K562 (cell line): Measurements from ENCODE around the gene TMEM179. TPM values are rescaled to one million over a fixed set of nuclear protein-coding genes. Genes with fewer than 3 reads are reported as not detected.

ENCODE experiments used
- ATAC-seq: fragments of 200-7000 bp; cut with Tn5 transposase; 3 replicates; pipeline ENCODE4 v1.9.1; 2020; ENCODE audit warnings: moderate library complexity
- BruUV-seq: library from RNA; stranded (reverse); fragments of 400-500 nt; replicated peaks from 2 replicates; lab custom pipeline; 2021; lab: Mats Ljungman, UMichigan
- CTCF ChIA-PET: fragments of 300-600 bp; formaldehyde crosslinking; extraction: SDS; loops from one replicate; lab custom pipeline; 2021; ENCODE audit warnings: low intra/inter-chr PET ratio; lab: Yijun Ruan, JAX
- POLR2A ChIA-PET: fragments of 300-600, 350-650 bp; sonication (Branson Sonifier 250); formaldehyde crosslinking; extraction: SDS; loops from one replicate; lab custom pipeline; 2021; ENCODE audit warnings: antibody characterized with exemption, inconsistent platforms; lab: Yijun Ruan, JAX
- DNase-seq, 4 experiments: peaks; one replicate each; pipeline versions ENCODE4 v3.0.0 to v3.0.0-alpha.2; 2011 to 2018; ENCODE audit warnings: low spot score in 3 of 4, mixed read lengths in 3 of 4; ENCODE audit errors: extremely low read depth in 1 of 4
- FAIRE-seq: peaks from 2 replicates; lab custom pipeline; 2011; peaks lifted over from hg19 to GRCh38; lab: Jason Lieb, UNC
- H2AFZ ChIP-seq: 2 replicates; pipeline ENCODE4 v1.6.0; 2011; ENCODE audit warnings: low read depth, low read length, control low read depth, inconsistent platforms
- H3K27ac ChIP-seq: fragments of 200-600 bp; 3 replicates; pipeline ENCODE4 v1.8.0; 2011; ENCODE audit warnings: low read depth, mild to moderate bottlenecking, control low read depth, inconsistent platforms, low read length, moderate library complexity, mixed read lengths; ENCODE audit errors: extremely low read depth
- H3K27me3 ChIP-seq, 2 experiments: fragments of 300-600 bp in 1 of 2; 2 replicates in 1 of 2; 3 replicates in 1 of 2; pipeline versions ENCODE4 v1.6.0 to v1.8.0; 2011; ENCODE audit warnings: inconsistent platforms in 2 of 2, low read length in 2 of 2, mild to moderate bottlenecking in 1 of 2, mixed read lengths in 1 of 2, moderate library complexity in 1 of 2; ENCODE audit not compliant: control insufficient read depth in 2 of 2, insufficient read depth in 2 of 2
- H3K36me3 ChIP-seq: fragments of 300-600 bp; 3 replicates; pipeline ENCODE4 v1.8.0; 2011; ENCODE audit warnings: mild to moderate bottlenecking, low read length, inconsistent platforms; ENCODE audit not compliant: control insufficient read depth, insufficient read depth
- H3K4me1 ChIP-seq, 2 experiments: fragments of 200-600 bp in 1 of 2; replicated peaks in 1 of 2; 2 replicates in 1 of 2; 3 replicates in 1 of 2; pipeline versions ENCODE4 v1.5.1 to v1.8.0; 2011; ENCODE audit warnings: inconsistent platforms in 2 of 2, low read length in 2 of 2, mild to moderate bottlenecking in 1 of 2, mixed read lengths in 1 of 2, moderate library complexity in 1 of 2; ENCODE audit not compliant: control insufficient read depth in 2 of 2, insufficient read depth in 2 of 2
- H3K4me2 ChIP-seq: 2 replicates; pipeline ENCODE4 v1.6.1; 2011; ENCODE audit warnings: low read length, control low read depth, inconsistent platforms, mixed read lengths; ENCODE audit not compliant: insufficient read depth
- H3K4me3 ChIP-seq: fragments of 200-600 bp; sonication (generic), shearing (Covaris generic); 2 replicates; pipeline ENCODE4 v1.5.1; 2016; ENCODE audit warnings: control low read depth, inconsistent platforms
- H3K79me2 ChIP-seq: fragments of 200-600 bp; 3 replicates; pipeline ENCODE4 v1.8.0; 2011; ENCODE audit warnings: low read length, inconsistent platforms; ENCODE audit not compliant: control insufficient read depth, insufficient read depth
- H3K9ac ChIP-seq, 2 experiments: 2 replicates each; pipeline versions ENCODE4 v1.6.0 to v1.6.1; 2011; ENCODE audit warnings: low read depth in 2 of 2, low read length in 2 of 2, control low read depth in 1 of 2, inconsistent platforms in 1 of 2, mild to moderate bottlenecking in 1 of 2, mixed read lengths in 1 of 2; ENCODE audit not compliant: insufficient read depth in 1 of 2
- H3K9me1 ChIP-seq: one replicate; pipeline ENCODE4 v1.6.0; 2011; ENCODE audit warnings: inconsistent platforms, mild to moderate bottlenecking, low read length, moderate library complexity; ENCODE audit not compliant: control insufficient read depth, insufficient read depth
- H3K9me3 ChIP-seq: replicated peaks from 2 replicates; pipeline ENCODE4 v1.5.1; 2011; ENCODE audit warnings: low read depth, low read length, inconsistent platforms; ENCODE audit not compliant: control insufficient read depth, insufficient read depth
- H4K20me1 ChIP-seq: replicated peaks from 2 replicates; pipeline ENCODE4 v1.6.1; 2011; ENCODE audit warnings: low read length, inconsistent platforms, mixed read lengths; ENCODE audit not compliant: control insufficient read depth, insufficient read depth
- CCNT2 ChIP-seq: IDR thresholded peaks from 2 replicates; pipeline ENCODE4 v1.6.1; 2011; ENCODE audit warnings: borderline replicate concordance, low read depth, mild to moderate bottlenecking, moderate library complexity, mixed read lengths, low read length; ENCODE audit not compliant: insufficient read length; ENCODE audit errors: extremely low read depth
- CREM ChIP-seq: IDR thresholded peaks from 2 replicates; pipeline ENCODE4 v1.6.1; 2014; ENCODE audit warnings: antibody characterized with exemption, low read depth
- ETV5 ChIP-seq: sonication (generic); formaldehyde crosslinking; IDR thresholded peaks from 2 replicates; pipeline ENCODE4 v1.4.0; 2020; ENCODE audit warnings: low read depth, mild to moderate bottlenecking, missing genetic modification reagents
- ETV6 ChIP-seq, 3 experiments: fragments of 150-350 bp in 1 of 3; sonication (generic) in 1 of 3; formaldehyde crosslinking in 1 of 3; IDR thresholded peaks; 2 replicates each; pipeline versions ENCODE4 v1.6.1 to v1.8.0; 2014 to 2022; ENCODE audit warnings: borderline replicate concordance in 2 of 3, low read depth in 2 of 3, antibody characterized with exemption in 1 of 3, low read length in 1 of 3, mild to moderate bottlenecking in 1 of 3, missing genetic modification reagents in 1 of 3
- FOXA1 ChIP-seq: fragments of 450-650 bp; IDR thresholded peaks from 2 replicates; pipeline ENCODE4 v1.6.1; 2016; ENCODE audit warnings: mild to moderate bottlenecking, borderline replicate concordance
- HNRNPK ChIP-seq: fragments of 200-400 bp; formaldehyde crosslinking; IDR thresholded peaks from one replicate; pipeline ENCODE4 v1.6.1; 2018; ENCODE audit warnings: mild to moderate bottlenecking, low read depth, low read length; ENCODE audit not compliant: poor library complexity, severe bottlenecking
- HOXB6 ChIP-seq: fragments of 250-450 bp; sonication (Bioruptor Pico); IDR thresholded peaks from 2 replicates; pipeline ENCODE4 v1.5.1; 2022; ENCODE audit warnings: mild to moderate bottlenecking, borderline replicate concordance
- SRSF9 ChIP-seq: fragments of 200-400 bp; formaldehyde crosslinking; IDR thresholded peaks from 2 replicates; pipeline ENCODE4 v1.6.1; 2017; ENCODE audit warnings: low read depth, low read length, borderline replicate concordance
- XRCC3 ChIP-seq: fragments of 450-650 bp; IDR thresholded peaks from 2 replicates; pipeline ENCODE4 v1.6.1; 2017; ENCODE audit warnings: mild to moderate bottlenecking, moderate library complexity
- ZNF197 ChIP-seq: fragments of 200-800 bp; sonication (Bioruptor generic); IDR thresholded peaks from 2 replicates; pipeline ENCODE4 v1.6.1; 2016; ENCODE audit warnings: low read depth, missing genetic modification characterization, missing compliant biosample characterization
- ZNF232 ChIP-seq: sonication (generic); formaldehyde crosslinking; IDR thresholded peaks from 2 replicates; pipeline ENCODE4 v1.8.0; 2022; ENCODE audit warnings: mild to moderate bottlenecking, missing genetic modification reagents
- ZNF551 ChIP-seq: fragments of 250-450 bp; sonication (Bioruptor Pico); IDR thresholded peaks from 2 replicates; pipeline ENCODE4 v1.5.0; 2021; ENCODE audit warnings: mild to moderate bottlenecking, moderate library complexity
- ZNF695 ChIP-seq: fragments of 450-650 bp; formaldehyde crosslinking; IDR thresholded peaks from 2 replicates; pipeline ENCODE4 v1.4.0; 2020; ENCODE audit warnings: mild to moderate bottlenecking, moderate library complexity
- WGBS: fragments of 100-300 bp; shearing (Covaris generic); methylation state at CpG from one replicate; pipeline ENCODE4 v1.1.6; 2016; ENCODE audit warnings: low coverage, mixed read lengths; ENCODE audit not compliant: insufficient coverage; ENCODE audit errors: missing lambda C conversion rate; 5-methylcytosine and 5-hydroxymethylcytosine counted together
- in situ Hi-C: fragments of 300-500 bp; cut with MboI; formaldehyde crosslinking; loops from 4 replicates; pipeline ENCODE4 v1.15.0; 2018; ENCODE audit warnings: inconsistent platforms, mixed read lengths
- intact Hi-C: fragments of 100-400 bp; cut with micrococcal nuclease; formaldehyde crosslinking; loops from 2 replicates; pipeline ENCODE4 v1.14.2; 2022
- polyA plus RNA-seq, 8 experiments: library from polyadenylated mRNA; depleted of rRNA in 4 of 8; stranded (reverse) in 5 of 8; unstranded in 3 of 8; fragments of >200 nt; fragmentation: Nextera tagmentation in 2 of 8; fragmentation: Illumina TruSeq in 1 of 8; extraction: Ambion mirVana in 2 of 8; extraction: Trizol in 1 of 8; gene quantifications; 2 replicates each; pipeline versions ENCODE4 v1.2.1 to v1.2.3, GENCODE V29; 2011 to 2014; ENCODE audit warnings: inconsistent platforms in 1 of 8, missing spikeins in 1 of 8
- total RNA-seq, 7 experiments: library from RNA; depleted of rRNA in 6 of 7; stranded (reverse); fragments of >200 nt in 6 of 7; fragmentation: Illumina TruSeq in 2 of 7; extraction: Trizol in 2 of 7; gene quantifications; 2 replicates each; pipeline versions ENCODE4 v1.2.1 to v1.2.3, GENCODE V29; 2011 to 2021; ENCODE audit warnings: low replicate concordance in 1 of 7
- TF ChIP-seq, protein P1 (sequence below): IDR thresholded peaks from 2 replicates; pipeline ENCODE4 v1.6.1; 2016; ENCODE audit warnings: missing genetic modification characterization, missing compliant biosample characterization
- TF ChIP-seq, protein P2 (sequence below): fragments of 250-450 bp; sonication (Bioruptor Pico); IDR thresholded peaks from 2 replicates; pipeline ENCODE4 v1.5.0; 2020; ENCODE audit warnings: mild to moderate bottlenecking
- TF ChIP-seq, protein P3 (sequence below): sonication (generic); formaldehyde crosslinking; IDR thresholded peaks from 2 replicates; pipeline ENCODE4 v1.8.0; 2022; ENCODE audit warnings: mild to moderate bottlenecking, missing genetic modification reagents

TMEM179 gene
- total and polyA plus RNA-seq, 9 of the 15 experiments (the other 6 are each of a cell fraction or from before 2014, with no cell fraction given), result not detected

DNA sequence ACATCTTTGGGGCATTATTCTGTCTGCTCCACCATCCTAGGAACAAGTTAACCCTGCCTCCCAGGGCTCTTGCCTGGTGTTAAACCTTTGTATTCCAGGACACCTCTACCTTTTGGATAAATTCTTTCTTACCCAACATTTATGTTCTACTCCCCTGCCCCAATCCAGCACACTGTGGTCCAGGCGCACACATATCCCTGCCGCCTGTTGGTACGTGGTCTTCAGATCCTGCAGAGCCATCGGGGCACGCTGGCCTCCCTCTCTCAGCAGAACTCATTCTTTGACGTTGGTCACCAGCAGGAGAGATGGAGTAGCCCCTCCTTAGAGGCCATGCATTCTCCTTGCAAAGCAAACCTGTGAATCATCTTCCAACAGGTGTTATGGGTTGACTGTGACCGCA, 5.1 kb upstream of the TMEM179 start (continued):
- TF ChIP-seq, protein P1, sequence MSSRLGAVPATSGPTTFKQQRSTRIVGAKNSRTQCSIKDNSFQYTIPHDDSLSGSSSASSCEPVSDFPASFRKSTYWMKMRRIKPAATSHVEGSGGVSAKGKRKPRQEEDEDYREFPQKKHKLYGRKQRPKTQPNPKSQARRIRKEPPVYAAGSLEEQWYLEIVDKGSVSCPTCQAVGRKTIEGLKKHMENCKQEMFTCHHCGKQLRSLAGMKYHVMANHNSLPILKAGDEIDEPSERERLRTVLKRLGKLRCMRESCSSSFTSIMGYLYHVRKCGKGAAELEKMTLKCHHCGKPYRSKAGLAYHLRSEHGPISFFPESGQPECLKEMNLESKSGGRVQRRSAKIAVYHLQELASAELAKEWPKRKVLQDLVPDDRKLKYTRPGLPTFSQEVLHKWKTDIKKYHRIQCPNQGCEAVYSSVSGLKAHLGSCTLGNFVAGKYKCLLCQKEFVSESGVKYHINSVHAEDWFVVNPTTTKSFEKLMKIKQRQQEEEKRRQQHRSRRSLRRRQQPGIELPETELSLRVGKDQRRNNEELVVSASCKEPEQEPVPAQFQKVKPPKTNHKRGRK (tag), result no peak
- TF ChIP-seq SRSF9, result no peak
- TF ChIP-seq, protein P2, sequence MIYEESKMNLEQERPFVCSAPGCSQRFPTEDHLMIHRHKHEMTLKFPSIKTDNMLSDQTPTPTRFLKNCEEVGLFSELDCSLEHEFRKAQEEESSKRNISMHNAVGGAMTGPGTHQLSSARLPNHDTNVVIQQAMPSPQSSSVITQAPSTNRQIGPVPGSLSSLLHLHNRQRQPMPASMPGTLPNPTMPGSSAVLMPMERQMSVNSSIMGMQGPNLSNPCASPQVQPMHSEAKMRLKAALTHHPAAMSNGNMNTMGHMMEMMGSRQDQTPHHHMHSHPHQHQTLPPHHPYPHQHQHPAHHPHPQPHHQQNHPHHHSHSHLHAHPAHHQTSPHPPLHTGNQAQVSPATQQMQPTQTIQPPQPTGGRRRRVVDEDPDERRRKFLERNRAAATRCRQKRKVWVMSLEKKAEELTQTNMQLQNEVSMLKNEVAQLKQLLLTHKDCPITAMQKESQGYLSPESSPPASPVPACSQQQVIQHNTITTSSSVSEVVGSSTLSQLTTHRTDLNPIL, result no peak
- no peak for TF ChIP-seq ZNF551 (CRISPR knock-in tag)

DNA sequence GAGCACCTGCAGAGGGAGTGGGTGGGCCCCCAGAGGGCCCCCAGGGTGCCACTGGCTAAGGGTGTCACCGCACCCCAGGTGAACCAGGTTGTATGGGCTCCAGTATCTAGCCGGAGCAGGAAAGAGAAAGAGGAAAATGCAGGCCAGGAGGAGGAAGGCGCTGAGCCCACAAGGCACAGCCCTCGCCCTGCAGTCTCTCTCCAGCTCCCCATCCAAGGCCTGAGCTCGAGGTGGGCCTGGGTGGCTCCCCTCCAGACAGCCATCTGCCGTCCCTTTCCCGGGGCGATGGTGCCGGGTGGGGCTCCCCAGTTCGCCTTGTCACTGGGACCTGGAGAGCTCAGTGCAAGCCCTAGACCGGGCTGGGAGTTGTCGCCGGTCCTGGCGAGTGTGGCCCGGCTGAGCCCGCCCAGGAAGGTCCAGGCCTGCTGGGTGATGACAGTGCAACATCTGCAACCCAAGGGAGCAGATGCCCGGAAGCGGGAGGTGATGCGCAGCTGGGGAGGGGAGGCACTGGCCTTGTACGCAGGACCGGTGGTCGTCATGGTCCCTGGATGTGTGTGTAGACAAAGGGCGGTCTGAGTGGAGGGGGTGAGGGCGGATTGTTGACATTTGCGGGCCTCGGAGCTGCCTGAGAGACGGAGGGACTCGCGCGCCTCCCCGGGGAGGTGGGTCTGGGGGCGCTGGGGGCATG, 716 bp downstream of the TMEM179 start:
- POLR2A ChIA-PET, result interaction anchor here (0.6 kb wide), 1 partner anchor 8 kb away, joined by 3 read pairs; no protein-coding TSS in a partner anchor
- 0% methylated on average over 10 of the region's 32 CpGs for WGBS
- Histone ChIP-seq H3K27ac (no peak overlapping the region), H3K4me2 (no peak overlapping the region), H2AFZ (no peak overlapping the region), H3K4me3 (no peak overlapping the region), H3K9me3 (no peaks in the 10 kb centered on the region), H3K36me3 (no peaks in the 10 kb centered on the region), H3K27me3 (peaks cover 3 to 21% of the 10 kb centered on the region in 2 experiments; a peak in 3 of 5 replicates), H3K9me1 (no peaks in the 10 kb centered on the region), H3K9ac (no peak overlapping the region), H4K20me1 (no peaks in the 10 kb centered on the region), H3K4me1 (peaks cover 0 to 15% of the 10 kb centered on the region in 2 experiments; a peak in 2 of 5 replicates), H3K79me2 (no peaks in the 10 kb centered on the region)
- CTCF ChIA-PET, result no interaction called here
- no TSS peak for BruUV-seq
- no peak for DNase-seq
- no peak for FAIRE-seq
- in situ Hi-C loops (no loop called here), intact Hi-C loops (no loop called here)
- ATAC-seq, result peak; percentile 45; the same call in 1 of the 3 replicates
- TF ChIP-seq CREM (no peak), ZNF695 (CRISPR knock-in tag) (no peak), ZNF232 (CRISPR knock-in tag) (no peak), HOXB6 (CRISPR knock-in tag) (no peak), ZNF197 (CRISPR knock-in tag) (no peak), HNRNPK (no peak), ETV6 (IDR thresholded peaks at IDR 0.05; ENCODE audit: borderline replicate concordance in 1 of 2, low read depth in 2 of 2, low read length in 1 of 2) (no peak), ETV6 (CRISPR knock-in tag; IDR thresholded peaks at IDR 0.05; ENCODE audit: borderline replicate concordance) (no peak), XRCC3 (no peak), CCNT2 (no peak), FOXA1 (no peak), ETV5 (no peak)
- TF ChIP-seq, protein P3, sequence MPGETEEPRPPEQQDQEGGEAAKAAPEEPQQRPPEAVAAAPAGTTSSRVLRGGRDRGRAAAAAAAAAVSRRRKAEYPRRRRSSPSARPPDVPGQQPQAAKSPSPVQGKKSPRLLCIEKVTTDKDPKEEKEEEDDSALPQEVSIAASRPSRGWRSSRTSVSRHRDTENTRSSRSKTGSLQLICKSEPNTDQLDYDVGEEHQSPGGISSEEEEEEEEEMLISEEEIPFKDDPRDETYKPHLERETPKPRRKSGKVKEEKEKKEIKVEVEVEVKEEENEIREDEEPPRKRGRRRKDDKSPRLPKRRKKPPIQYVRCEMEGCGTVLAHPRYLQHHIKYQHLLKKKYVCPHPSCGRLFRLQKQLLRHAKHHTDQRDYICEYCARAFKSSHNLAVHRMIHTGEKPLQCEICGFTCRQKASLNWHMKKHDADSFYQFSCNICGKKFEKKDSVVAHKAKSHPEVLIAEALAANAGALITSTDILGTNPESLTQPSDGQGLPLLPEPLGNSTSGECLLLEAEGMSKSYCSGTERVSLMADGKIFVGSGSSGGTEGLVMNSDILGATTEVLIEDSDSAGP (CRISPR knock-in tag), result no peak
